Fibroblast of skin of back (primary cell): ENCODE results near the gene KLK14. TPM values are rescaled to one million over a fixed set of nuclear protein-coding genes. Genes with fewer than 3 reads are reported as not detected.

ENCODE experiments used
- DNase-seq: peaks from one replicate; pipeline ENCODE4 v3.0.0-alpha.2; 2013
- polyA plus RNA-seq, 2 experiments: library from polyadenylated mRNA; unstranded; fragments of 120-200 nt; gene quantifications; one replicate each; pipeline ENCODE4 v1.2.1, GENCODE V29; 2013; ENCODE audit not compliant: insufficient read length in 2 of 2

Gene KLK14, protein sequence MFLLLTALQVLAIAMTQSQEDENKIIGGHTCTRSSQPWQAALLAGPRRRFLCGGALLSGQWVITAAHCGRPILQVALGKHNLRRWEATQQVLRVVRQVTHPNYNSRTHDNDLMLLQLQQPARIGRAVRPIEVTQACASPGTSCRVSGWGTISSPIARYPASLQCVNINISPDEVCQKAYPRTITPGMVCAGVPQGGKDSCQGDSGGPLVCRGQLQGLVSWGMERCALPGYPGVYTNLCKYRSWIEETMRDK
- not detected for polyA plus RNA-seq (2013, experiment 1 of 2; ENCODE audit: insufficient read length)
- not detected for polyA plus RNA-seq (2013, experiment 2 of 2; ENCODE audit: insufficient read length)

DNA sequence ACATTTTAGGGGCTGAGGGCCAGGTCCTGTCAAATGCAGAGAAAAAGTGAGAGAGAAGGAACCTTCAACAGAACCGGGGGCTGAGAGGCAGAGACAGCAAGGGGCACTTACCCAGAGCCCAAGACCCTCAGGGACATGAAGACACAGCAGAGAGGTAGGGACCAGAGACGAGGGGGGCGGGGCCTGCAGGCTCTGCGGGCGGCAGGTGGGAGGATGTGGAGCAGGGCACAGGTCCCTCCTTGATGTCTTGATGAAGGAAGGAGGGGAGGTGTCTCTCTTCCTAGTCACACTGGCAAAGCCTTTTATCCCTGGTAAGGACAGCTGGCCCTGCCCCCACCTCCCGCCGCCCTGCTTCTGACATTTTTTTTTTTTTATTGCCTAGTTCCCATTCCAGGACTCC lies at the start of gene KLK14:
TSS of gene KLK14 (minus strand) at position 277 of the 400 bp plus-strand sequence. CDS start at position 4, 273 bp downstream.
- DNase-seq = no peak

DNA sequence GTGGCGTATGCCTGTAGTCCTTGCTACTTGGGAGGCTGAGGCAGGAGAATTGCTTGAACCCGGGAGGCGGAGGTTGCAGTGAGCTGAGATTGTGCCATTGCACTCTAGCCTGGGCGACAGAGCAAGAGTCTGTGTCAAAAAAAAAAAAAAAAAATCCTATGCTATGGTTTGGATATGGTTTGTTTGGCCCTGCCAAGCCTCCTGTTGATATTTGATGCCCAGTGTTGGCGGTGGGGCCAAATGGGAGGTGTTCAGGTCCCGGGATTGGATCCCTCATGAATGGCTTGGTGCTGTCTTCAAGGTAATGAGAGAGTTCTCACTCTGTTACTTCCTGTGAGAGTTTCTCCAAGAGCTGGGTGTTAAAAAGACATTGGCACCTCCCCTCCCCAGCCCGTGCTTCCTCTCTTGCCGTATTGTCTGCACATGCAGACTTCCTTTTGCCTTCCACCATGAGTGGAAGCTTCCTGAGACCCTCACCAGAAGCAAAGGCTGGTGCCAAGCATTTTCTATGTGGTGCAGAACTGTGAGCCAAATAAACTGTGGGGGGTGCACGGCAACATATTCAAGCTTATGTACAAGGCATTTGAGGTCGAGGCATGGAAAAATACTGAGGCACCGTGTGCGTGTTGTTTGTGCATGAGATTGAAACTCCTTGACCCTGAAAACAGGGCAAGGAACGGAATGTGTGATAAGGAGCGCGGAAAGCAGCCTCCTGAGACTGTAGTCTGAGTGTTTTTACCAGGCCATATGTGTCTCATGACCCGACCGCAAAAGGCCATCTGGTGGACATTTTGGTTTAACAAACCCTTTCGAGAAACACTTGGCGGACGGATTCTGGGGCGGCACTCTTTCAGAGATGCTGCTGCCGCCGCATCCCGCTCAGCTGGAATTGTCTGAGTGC lies 49.3 kb upstream of the KLK14 start:
- peak; percentile 39 for DNase-seq

DNA sequence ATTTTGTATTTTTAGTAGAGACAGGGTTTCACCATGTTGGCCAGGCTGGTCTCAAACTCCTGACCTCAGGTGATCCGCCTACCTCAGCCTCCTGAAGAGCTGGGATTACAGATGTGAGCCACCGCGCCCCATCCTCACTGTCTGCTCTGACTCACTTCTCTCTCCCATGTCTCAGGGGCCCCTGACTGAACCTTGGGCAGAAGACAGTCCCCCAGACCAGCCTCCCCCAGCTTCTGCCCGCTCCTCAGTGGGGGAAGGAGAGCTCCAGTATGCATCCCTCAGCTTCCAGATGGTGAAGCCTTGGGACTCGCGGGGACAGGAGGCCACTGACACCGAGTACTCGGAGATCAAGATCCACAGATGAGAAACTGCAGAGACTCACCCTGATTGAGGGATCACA lies 47.0 kb upstream of the KLK14 start:
- no peak for DNase-seq

DNA sequence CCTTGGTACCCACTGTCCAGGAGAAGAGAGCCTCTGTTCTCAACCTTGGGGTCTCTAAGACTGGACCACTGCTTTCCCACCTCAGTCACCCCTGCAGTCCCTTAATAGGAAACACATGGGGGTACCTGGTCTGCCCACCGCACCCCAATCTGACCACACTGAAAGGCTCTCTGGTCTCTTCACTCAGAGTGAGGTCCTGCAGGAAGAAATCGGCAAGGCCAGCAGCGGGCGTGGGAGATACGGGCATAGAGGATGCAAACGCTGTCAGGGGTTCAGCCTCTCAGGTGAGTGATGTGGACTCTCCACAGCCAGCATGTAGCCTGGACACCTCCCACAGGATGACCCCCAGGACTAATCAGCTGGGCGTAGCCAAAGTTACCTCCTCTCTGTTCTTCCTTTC lies 45.5 kb upstream of the KLK14 start:
- no peak for DNase-seq

DNA sequence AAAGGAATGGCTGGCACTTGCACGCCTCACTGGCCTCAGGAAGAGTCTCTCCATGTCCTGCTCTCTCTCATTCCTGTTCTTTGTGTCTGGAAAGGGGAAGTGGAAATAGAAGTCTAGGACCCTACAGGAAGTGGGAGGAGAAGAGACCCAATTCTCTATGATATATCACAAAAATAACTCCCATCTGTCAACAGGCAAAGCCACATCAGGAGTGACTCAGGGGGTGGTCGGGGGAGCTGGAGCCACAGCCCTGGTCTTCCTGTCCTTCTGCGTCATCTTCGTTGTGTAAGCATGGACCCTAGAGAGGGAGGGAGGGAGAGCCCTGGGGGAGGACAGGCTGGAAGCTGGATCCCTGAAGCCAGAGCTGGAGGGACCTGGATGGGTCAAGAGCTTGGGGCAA lies 45.1 kb upstream of the KLK14 start:
- DNase-seq = peak; percentile 66

DNA sequence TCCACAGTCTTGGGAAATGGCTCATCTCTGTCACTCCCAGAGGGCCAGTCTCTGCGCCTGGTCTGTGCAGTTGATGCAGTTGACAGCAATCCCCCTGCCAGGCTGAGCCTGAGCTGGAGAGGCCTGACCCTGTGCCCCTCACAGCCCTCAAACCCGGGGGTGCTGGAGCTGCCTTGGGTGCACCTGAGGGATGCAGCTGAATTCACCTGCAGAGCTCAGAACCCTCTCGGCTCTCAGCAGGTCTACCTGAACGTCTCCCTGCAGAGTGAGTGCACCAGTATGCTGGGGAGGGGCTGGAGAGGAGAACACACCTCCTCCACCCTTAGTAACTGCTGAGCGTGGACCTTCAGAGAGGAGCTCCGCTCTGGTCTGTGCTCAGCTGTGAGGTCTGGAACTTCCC lies 44.3 kb upstream of the KLK14 start:
- DNase-seq = no peak

DNA sequence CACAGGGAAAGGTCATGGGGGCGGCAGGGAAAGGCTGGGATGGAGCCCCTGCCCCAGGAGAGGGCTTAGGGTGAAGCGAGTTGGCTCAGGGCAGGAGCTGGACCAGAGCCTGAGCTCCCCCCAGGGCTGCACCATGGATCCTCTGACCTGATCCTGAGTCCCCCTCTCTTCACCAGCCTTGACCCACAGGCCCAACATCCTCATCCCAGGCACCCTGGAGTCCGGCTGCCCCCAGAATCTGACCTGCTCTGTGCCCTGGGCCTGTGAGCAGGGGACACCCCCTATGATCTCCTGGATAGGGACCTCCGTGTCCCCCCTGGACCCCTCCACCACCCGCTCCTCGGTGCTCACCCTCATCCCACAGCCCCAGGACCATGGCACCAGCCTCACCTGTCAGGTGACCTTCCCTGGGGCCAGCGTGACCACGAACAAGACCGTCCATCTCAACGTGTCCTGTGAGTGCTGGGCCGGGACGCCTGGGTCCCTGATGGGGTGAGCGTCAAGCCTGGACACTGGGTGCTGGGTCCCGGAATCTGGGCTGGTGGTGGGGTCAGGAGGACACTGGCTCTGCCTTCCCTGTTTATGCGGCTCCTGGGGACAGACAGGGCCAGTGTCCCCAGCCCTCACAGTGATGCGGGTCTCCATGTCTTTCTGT lies 42.9 kb upstream of the KLK14 start:
- DNase-seq = no peak

DNA sequence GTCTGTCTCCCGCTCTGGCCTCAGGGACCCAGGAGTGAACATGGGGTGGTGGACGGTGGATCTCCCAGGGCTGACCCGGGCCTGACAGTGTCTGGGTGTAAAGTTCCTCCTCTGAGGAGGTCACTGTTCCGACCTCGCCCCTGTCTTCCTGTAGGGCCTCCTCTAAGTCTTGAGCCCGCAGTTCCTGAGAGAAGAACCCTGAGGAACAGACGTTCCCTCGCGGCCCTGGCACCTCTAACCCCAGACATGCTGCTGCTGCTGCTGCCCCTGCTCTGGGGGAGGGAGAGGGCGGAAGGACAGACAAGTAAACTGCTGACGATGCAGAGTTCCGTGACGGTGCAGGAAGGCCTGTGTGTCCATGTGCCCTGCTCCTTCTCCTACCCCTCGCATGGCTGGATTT lies 42.0 kb upstream of the KLK14 start, which contains the start of gene SIGLEC9:
TSS of gene SIGLEC9 (plus strand) at position 178 of the 400 bp plus-strand sequence. CDS start at position 247, 69 bp downstream.
- DNase-seq = no peak

DNA sequence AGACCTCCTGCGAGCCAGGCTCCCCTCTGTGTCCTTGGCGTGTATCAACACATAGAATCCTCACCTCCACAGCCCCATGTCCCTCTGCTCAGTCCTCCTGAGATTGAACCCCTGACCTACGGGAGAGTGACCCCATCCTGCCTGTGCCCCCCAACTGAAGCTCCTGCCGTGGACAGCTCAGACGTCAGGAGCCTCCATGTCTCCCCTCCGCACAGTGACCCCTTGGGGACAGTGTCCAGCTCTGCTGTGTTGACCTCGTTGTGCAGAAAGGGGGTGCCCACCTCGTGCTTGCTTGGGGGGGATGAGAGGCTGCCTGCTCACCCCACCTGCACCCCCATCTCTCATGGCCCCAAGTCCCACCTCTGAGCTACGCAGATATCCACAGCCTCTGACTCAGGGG lies 41.5 kb upstream of the KLK14 start:
- DNase-seq = no peak

DNA sequence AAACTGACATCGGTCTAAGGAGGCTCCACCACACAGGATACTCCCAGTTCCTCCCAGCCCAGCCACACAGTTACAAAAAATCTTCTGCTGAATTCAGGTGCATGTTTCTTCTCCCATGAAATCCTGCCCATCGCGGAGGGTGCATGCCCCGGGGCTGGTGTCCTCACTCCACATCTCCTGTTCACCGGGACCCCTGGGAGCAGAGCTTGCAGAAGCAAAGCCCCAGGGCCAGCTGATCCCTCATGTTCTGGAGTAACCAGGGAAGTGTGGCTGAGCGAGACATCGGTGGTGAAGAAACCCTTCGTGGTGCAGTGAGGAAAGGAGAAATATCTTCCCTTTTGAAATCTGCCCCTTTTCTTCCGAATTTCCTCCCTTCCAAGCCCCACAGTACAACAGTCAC lies 41.1 kb upstream of the KLK14 start:
- DNase-seq = no peak

DNA sequence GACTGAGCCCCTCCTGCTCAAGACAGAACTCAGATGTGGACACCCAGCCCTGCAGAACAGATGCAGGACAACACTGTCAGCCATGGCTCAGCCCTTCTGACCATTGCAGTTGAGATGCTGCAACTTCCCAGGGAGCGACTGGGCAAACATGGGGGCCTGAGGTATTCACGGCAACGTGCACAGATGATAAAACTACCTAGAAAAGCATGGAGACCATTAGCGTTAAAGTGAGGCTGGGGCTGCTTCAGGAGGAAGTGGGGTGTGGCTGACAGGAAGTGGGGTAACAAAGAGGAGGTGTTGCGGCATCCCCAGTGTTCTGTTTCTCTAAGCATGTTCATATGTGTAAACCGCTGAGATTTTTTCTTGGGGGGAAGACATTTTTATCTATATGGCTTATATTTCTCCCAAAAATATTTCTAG lies 40.7 kb upstream of the KLK14 start:
- no peak for DNase-seq

DNA sequence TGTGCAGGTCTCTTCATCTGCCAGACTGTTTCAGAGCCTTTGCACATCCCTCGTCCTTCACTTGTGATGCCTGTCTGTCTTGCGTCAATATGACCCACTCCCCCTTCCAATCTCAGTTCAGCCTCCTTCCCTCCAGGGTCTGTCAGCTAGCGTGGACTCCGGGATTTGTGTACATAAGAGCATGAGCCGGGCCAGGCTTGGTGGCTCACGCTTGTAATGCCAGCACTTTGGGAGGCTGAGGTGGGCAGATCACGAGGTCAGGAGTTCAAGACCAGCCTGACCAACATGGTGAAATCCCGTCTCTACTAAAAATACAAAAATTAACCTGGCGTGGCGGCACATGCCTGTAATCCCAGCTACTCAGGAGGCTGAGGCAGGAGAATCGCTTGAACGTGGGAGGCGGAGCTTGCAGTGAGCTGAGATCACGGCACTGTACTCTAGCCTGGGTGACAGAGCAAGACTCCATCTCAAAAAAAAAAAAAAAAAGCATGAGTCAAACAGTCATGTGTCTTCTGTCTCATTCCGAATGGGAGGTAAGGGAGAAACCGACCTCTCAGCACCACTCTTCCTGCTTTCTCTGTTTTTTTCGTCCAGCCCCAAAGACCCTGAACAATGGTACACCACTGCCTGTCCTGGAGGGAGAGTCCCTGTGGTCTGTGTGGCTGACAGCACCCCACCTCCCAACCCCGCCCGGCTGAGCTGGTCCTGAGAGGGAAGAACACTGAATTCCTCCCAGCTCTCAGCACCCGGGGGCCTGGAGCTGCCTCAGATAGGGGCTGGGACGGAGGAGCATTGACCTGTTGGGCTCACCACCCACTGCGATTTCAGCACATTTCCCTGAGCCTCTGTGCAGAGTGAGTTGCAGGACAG lies 39.7 kb upstream of the KLK14 start:
- no peak for DNase-seq

DNA sequence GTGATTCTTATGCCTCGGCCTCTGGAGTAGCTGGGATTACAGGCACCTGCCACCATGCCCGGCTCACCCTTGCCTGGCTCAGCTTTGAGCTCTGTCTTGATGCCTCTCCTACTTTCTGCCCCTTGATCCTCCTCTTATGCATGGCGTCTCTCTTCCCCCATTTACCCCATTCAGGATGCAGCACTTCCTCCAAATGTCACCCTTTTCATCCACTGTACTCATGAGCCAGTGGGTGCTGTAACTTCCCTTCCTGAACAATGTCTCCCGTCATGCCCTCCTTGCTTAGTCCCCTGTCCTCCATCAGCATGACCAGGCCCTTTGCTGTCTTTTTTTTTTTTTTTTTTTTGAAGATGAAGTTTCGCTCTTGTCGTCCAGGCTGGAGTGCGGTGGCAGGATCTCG lies 38.6 kb upstream of the KLK14 start:
- DNase-seq = no peak

DNA sequence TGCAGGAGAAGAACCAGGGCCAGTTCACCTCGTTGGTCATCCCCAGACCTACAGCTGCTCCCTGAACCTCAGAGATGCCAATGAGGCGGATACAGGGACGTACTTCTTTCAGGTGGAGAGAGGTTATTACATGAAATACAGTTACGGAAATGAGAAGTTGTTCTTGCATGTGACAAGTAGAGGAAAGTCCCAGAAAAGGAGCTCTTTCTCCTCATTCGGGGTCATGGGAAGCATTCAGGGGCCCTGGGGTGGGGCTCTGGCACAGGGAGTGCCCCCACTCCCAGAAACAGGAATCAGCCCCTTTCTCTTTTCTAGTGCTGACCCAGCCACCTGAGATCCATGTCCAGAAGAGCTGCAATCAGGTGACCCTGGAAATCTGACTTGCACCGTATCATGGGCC lies 37.5 kb upstream of the KLK14 start:
- DNase-seq = no peak

DNA sequence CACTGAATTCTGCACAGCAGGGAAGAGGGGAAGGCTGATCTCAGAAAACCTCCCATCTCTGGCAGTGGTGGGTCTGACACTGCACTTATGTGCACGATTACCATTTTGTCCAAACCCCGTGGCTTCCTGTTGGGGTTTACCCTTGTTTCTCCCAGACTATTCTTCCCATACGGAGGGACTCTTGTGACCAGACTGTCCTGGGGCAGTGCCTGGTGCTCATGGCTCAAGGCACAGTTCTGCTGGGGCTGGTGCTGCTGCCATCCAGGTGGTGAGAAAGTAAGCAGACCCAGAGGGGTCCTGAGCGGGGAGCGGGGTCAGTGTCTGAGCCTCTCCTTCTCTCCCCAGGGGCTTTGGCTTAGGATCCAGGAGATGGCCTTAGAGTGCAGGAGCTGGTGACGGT lies 36.9 kb upstream of the KLK14 start:
- DNase-seq = no peak

DNA sequence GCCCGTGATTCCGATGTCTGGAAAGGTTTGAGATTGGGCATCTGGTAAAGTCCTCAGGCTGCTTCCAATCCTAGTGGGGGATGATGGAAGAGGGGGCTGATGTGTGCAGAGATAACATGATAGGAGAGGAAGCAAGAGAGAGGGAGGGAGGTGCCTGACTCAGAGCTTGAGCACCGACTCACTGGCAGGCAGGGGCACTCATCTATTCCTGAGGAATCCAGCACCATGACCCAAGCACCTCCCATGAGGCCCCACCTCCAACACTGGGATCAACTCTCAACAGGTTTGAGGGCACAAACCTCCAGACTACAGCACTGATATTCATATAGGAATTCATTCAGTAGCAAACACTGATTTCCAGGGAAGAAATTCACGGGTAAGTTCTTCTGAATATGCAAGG lies 36.4 kb upstream of the KLK14 start:
- no peak for DNase-seq

DNA sequence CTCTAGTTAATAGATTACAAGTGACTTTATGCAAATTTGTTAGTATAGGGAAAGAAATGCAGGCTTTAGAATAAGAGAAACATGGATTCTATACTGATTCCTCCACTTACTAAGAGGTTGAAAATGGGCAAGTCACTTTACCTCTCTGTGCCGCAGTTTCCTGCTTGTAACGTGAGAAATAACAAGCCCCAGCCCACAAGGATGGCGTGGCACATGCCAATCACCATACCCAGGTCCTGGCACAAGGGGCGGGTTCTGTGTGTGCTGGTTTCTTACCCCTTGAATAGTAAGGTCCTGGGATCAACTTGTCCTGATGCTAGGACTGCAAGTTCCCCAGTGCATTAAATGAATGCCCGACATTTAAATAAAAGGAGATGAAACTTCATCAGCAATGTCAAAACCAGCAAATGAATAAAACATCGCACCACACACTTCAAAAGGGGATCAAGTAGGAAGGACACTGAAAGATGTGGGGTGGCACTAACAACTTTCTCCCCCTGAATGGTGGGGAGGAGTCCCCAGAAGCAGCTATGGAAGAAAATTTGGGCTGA lies 34.1 kb upstream of the KLK14 start:
- no peak for DNase-seq

DNA sequence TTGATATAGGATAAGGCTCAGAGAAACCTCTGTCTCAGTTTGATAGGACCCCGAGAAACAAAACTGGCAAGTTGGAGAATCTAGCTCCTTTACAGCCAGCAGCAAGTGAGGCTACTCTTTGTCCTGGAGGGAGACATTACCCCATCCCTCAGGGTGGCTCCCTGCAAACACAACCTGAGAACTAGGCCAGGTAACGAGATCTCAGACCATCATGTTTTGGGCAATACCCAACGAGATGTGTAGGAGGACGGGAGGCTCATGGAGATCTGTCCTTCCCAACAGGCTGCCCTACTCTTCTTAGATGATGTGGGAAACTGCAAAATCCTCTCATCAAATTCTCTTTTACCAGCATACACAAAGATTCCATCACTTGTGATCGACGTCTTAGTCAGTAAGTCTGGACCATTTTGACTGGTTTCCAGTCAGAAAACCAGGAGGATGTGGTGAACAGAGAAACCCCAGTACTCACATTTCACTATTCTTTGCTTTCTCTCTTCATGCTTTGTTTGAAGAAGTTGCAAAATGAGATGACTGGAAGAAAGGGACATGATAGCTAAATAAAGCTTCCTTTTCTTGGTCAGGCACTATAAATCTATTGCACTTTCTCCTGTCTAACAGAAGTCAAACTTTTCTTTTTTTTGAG lies 31.5 kb upstream of the KLK14 start:
- no peak for DNase-seq

DNA sequence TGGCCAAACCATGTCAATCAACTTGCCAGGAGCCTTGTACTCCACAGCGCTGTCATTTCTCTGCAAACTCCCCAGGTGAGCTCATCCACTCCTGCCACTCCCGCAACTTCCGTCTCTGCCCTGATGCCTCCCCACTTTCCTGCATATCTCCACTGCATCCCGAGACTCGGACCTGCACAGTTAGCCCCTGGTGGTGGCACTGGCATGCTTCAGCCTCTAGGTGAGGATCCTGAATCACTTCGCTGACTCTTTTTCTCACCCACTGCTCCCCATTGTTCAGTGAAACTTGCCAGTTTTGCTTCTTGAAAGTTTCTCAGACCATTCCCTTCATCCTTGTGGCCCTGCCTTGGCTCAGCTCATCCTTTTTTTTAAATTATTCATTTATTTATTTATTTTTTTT lies 28.9 kb upstream of the KLK14 start:
- no peak for DNase-seq

DNA sequence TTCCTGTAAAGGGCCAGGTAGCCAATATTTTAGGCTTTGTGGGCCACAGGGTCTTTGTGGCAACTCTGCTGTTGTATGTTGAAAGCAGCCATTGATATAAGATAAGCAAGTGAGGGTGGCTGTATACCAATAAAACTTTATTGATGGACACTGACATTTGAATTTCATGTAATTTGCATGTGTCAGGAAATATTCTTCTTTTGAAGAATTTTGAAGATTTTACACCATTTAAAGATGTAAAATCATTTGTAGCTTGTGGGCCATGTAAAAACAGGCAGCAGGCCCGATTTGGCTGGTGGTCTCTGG lies 27.9 kb upstream of the KLK14 start:
- no peak for DNase-seq

DNA sequence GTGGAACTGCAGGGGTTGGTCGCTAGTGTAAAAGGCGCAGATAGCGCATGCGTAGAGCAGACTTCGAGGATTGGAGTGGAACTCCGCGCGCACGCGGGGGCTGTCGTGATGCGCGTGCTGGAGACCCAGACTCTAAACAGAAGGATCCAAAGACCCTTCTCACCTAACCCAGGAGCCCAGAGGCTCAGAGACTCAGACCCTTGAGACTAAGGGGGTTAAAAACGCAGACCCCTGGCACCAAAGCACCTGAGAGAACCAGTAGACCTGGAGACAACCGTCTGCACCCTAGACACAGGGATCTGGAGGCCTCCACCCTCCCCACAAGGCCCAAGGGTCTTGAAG lies 26.1 kb upstream of the KLK14 start:
- no peak for DNase-seq
